Smooth muscle cell (in vitro differentiated cells): ENCODE data around the gene PFAS. TPM values are rescaled to one million over a fixed set of nuclear protein-coding genes. Genes with fewer than 3 reads are reported as not detected.

Source experiments
- DNase-seq: peaks from one replicate; lab custom pipeline; 2025; ENCODE audit not compliant: unreplicated experiment; lab: John Stamatoyannopoulos, UW
- H2AFZ ChIP-seq: fragments of 200-600 bp; sonication (generic); 2 replicates; pipeline ENCODE4 v1.6.0; 2016; ENCODE audit warnings: antibody characterized with exemption, low read depth, mild to moderate bottlenecking
- H3F3A ChIP-seq: fragments of 200-600 bp; sonication (generic); 2 replicates; pipeline ENCODE4 v1.6.0; 2017; ENCODE audit warnings: antibody characterized with exemption, low read depth
- H3K27ac ChIP-seq: fragments of 200-600 bp; sonication (generic); 2 replicates; pipeline ENCODE4 v1.5.1; 2016; ENCODE audit warnings: low read depth, mild to moderate bottlenecking
- H3K27me3 ChIP-seq: fragments of 200-600 bp; sonication (generic); 2 replicates; pipeline ENCODE4 v1.6.1; 2016; ENCODE audit warnings: low read depth, mild to moderate bottlenecking
- H3K36me3 ChIP-seq: fragments of 200-600 bp; sonication (generic); 2 replicates; pipeline ENCODE4 v1.5.1; 2016; ENCODE audit warnings: low read depth
- H3K4me1 ChIP-seq: fragments of 200-600 bp; sonication (generic); 2 replicates; pipeline ENCODE4 v1.5.1; 2016; ENCODE audit warnings: low read depth
- H3K4me2 ChIP-seq: fragments of 200-600 bp; sonication (generic); 2 replicates; pipeline ENCODE4 v1.6.0; 2016; ENCODE audit warnings: mild to moderate bottlenecking
- H3K4me3 ChIP-seq: fragments of 200-600 bp; sonication (generic); 2 replicates; pipeline ENCODE4 v1.5.1; 2016; ENCODE audit warnings: mild to moderate bottlenecking
- H3K79me2 ChIP-seq: fragments of 200-600 bp; sonication (generic); 2 replicates; pipeline ENCODE4 v1.6.0; 2016; ENCODE audit warnings: low read depth, mild to moderate bottlenecking
- H3K9ac ChIP-seq: fragments of 200-600 bp; sonication (generic); 2 replicates; pipeline ENCODE4 v1.6.0; 2016; ENCODE audit warnings: low read depth
- H3K9me3 ChIP-seq: fragments of 200-600 bp; sonication (generic); replicated peaks from 2 replicates; pipeline ENCODE4 v1.5.1; 2016; ENCODE audit warnings: low read depth
- H4K20me1 ChIP-seq: fragments of 200-600 bp; sonication (generic); 2 replicates; pipeline ENCODE4 v1.6.0; 2016; ENCODE audit warnings: low read depth
- WGBS: methylation state at CpG from one replicate; pipeline ENCODE4 v1.1.7; 2016; ENCODE audit warnings: low lambda C conversion rate; 5-methylcytosine and 5-hydroxymethylcytosine counted together
- polyA plus RNA-seq: library from polyadenylated mRNA; unstranded; fragments of >200 nt; fragmentation: Nextera tagmentation; extraction: Ambion mirVana; gene quantifications from 2 replicates; pipeline ENCODE4 v1.2.1, GENCODE V29; 2016
- total RNA-seq: library from RNA; depleted of rRNA; stranded (reverse); fragments of >200 nt; gene quantifications from 2 replicates; pipeline ENCODE4 v1.2.3, GENCODE V29; 2014
- TF ChIP-seq, protein P1 (sequence below): fragments of 200-600 bp; sonication (generic); IDR thresholded peaks from 2 replicates; pipeline ENCODE4 v1.5.1; 2017; ENCODE audit warnings: borderline replicate concordance, mild to moderate bottlenecking, antibody characterized with exemption; ENCODE audit not compliant: insufficient read depth, poor library complexity, severe bottlenecking

The PFAS gene
- total and polyA plus RNA-seq, 2 experiments from 2014 or later, result 9.9 to 12.8 TPM

DNA sequence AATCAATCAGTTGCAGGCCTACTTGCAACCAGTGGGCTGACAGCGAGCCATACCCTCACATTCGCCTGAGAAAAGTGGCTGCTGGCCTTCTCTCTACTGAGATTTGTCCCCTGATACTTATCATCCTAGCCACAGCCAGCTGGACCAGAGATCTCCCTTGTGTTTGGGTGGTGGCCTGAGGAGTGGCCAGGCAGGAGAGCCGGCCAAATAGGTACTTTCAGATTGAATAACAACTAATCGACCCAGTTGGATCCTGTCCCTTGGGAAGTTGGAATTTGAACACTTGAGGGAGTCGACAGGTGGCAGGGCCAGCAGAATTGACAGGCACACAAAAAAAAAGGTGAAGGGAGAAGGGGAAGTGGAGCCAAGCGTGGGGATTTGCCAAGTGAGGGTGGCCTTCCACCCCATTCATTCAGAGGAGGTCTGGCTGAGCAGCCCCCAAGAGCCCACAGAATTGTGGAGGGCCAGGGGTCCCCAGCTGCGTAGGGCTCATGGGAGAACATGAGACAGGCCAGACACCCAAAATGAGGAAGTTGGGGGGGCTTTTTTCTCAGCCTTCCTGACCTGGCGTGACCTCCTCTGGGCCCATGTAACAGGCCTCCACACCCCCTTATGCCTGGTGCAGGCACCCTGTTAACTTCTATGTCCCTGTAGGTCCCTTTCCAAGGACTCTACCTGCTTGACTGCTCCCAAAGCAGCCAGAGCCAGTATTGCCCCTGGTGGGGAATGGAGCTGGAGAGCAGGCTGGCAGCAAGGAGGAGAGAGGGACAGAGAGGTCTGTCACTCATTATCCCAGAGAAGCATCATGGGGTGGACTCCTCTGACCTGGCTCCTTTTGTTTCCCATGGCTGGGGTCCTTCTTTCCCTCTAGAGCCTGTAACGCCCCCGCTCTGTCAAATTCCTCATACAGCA, 36.4 kb downstream of the PFAS start:
- Histone ChIP-seq H3K4me1 (peaks cover 4% of the 10 kb centered on the region), H3K4me2 (no peak overlapping the region), H2AFZ (no peak overlapping the region), H3K27me3 (no peaks in the 10 kb centered on the region), H3K36me3 (no peaks in the 10 kb centered on the region), H4K20me1 (no peaks in the 10 kb centered on the region), H3F3A (no peaks in the 10 kb centered on the region), H3K9ac (no peak overlapping the region), H3K4me3 (no peak overlapping the region), H3K27ac (no peak overlapping the region), H3K79me2 (peaks cover 7% of the 10 kb centered on the region), H3K9me3 (no peaks in the 10 kb centered on the region)
- TF ChIP-seq, protein P1, sequence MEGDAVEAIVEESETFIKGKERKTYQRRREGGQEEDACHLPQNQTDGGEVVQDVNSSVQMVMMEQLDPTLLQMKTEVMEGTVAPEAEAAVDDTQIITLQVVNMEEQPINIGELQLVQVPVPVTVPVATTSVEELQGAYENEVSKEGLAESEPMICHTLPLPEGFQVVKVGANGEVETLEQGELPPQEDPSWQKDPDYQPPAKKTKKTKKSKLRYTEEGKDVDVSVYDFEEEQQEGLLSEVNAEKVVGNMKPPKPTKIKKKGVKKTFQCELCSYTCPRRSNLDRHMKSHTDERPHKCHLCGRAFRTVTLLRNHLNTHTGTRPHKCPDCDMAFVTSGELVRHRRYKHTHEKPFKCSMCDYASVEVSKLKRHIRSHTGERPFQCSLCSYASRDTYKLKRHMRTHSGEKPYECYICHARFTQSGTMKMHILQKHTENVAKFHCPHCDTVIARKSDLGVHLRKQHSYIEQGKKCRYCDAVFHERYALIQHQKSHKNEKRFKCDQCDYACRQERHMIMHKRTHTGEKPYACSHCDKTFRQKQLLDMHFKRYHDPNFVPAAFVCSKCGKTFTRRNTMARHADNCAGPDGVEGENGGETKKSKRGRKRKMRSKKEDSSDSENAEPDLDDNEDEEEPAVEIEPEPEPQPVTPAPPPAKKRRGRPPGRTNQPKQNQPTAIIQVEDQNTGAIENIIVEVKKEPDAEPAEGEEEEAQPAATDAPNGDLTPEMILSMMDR, result no peak
- WGBS, result 87% methylated on average over 10 of the region's 10 CpGs
- DNase-seq, result no peak

DNA sequence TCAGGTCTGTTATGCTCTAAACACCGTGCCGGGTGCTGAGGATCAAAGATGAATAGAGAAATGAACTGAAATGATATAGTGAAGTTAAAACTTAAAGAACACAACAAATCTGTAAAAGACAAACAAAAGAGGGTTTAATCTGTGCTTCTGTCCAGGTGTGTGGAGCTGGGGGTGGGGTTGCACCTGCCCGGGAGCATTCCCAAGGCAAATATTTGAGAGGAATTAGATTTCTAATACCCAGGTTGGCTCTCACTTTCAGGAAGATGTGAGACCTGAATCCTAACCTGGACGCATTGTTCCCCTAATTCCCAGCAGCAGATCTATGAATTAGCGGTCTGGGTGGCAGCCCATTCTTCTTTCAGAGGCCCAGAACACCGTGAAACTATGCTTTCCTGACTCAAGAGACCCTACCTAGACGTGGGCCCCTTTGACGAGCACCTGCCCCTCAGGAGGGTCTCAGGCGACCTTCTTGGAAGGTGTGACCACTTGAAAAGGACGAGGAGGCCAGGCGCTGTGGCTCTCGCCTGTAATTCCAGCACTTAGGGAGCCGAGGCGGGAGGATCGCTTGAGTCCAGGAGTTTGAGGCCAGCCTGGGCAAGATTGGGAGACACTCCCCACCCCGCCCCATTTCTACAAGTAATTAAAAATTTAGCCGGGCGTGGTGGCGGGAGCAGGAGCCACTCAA, 38.7 kb downstream of the PFAS start:
- Histone ChIP-seq H3K9me3 (no peaks in the 10 kb centered on the region), H3K27me3 (no peaks in the 10 kb centered on the region), H4K20me1 (no peaks in the 10 kb centered on the region), H2AFZ (peak overlapping the region; percentile 96), H3K9ac (peak overlapping the region; percentile 84), H3K4me1 (peaks cover 4% of the 10 kb centered on the region), H3K4me3 (peak overlapping the region; percentile 88), H3F3A (no peaks in the 10 kb centered on the region), H3K4me2 (peak overlapping the region; percentile 88), H3K36me3 (no peaks in the 10 kb centered on the region), H3K27ac (no peak overlapping the region), H3K79me2 (peaks cover 7% of the 10 kb centered on the region)
- WGBS, result 48% methylated on average over 19 of the region's 19 CpGs
- DNase-seq, result no peak
- TF ChIP-seq, protein P1, result no peak

DNA sequence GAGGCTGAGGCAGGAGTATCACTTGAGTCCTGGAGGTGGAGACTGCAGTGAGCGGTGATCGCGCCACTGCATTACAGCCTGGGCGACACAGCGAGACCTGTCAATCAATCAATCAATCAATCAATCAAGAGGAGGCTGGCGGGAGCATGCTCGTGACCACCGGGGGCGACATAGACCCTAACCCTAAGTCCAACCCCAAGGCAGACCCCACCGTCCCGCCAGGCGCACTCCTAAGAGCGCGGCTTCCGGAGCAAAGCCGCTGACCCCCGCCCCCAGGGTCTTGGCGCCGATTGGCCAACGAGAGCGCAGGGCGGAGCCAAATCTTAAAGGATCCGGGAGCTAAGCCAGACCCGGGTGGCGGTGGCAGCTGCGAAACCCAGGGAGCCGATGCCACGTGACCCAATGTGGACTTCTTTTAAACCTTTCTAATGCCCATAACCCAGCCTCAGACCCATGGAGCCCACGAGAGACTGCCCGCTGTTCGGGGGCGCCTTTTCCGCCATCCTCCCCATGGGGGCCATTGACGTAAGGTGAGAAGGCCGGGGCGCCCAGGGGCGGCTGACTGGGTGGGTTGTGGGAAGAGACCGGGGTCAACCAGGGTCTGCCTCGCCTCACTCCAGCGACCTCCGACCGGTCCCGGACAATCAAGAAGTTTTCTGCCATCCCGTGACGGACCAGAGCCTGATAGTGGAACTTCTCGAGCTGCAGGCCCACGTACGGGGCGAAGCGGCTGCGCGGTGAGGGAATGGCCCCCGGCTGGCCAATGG, 39.4 kb downstream of the PFAS start, which contains the start of gene RANGRF:
RANGRF (plus strand) TSS at position 335 of the 767 bp plus-strand sequence; CDS start at position 454, 119 bp downstream.
- peak within 1 kb of the TSS; percentile 96 for H2AFZ ChIP-seq
- H3K9me3 ChIP-seq, result no peaks in the 10 kb centered on the region
- H3K79me2 ChIP-seq, result peaks cover 7% of the 10 kb centered on the region
- peak within 1 kb of the TSS; percentile 88 for H3K4me2 ChIP-seq
- H3K4me3 ChIP-seq, result peak within 1 kb of the TSS; percentile 88
- peaks cover 4% of the 10 kb centered on the region for H3K4me1 ChIP-seq
- H3K9ac ChIP-seq, result peak within 1 kb of the TSS; percentile 84
- peak; percentile 67 for DNase-seq
- TF ChIP-seq, protein P1, result no peak
- under 1% methylated on average over 53 of the region's 53 CpGs for WGBS
- H3F3A ChIP-seq, result no peaks in the 10 kb centered on the region
- H3K36me3 ChIP-seq, result no peaks in the 10 kb centered on the region
- peak within 1 kb of the TSS; percentile 71 for H3K27ac ChIP-seq
- H4K20me1 ChIP-seq, result no peaks in the 10 kb centered on the region
- H3K27me3 ChIP-seq, result no peaks in the 10 kb centered on the region
